Measurements from ENCODE around the gene EPN1.
A peak's percentile ranks its signal among the peaks of the same experiment; 100 is the strongest.

The EPN1 gene

GRCh38 chr19:55642153-55643002 is 32.6 kb upstream of the EPN1 start:
- TF ChIP-seq CTCF (IDR thresholded peaks at IDR 0.05; ENCODE audit: low read depth, low read length): no peak
- peak; percentile 29 to 36 for DNase-seq (ENCODE audit: low read depth in 2 of 2)
- H3K4me3 ChIP-seq (replicated peaks in 1 of 2; ENCODE audit: low read depth in 2 of 2, low read length in 2 of 2): peak overlapping the region; percentile 81 to 88

GRCh38 chr19:55643003-55643886 is 31.8 kb upstream of the EPN1 start, which contains the start of gene ZNF581:
Gene ZNF581, plus strand, starts transcription at chr19:55643649. Its CDS starts 923 bp downstream, at chr19:55644572.
- peak; percentile 82 for DNase-seq (ENCODE audit: low read depth in 2 of 2)
- H3K4me3 ChIP-seq (replicated peaks in 1 of 2; ENCODE audit: low read depth in 2 of 2, low read length in 2 of 2): peak within 1 kb of the TSS; percentile 81 to 88
- TF ChIP-seq CTCF (IDR thresholded peaks at IDR 0.05; ENCODE audit: low read depth, low read length): no peak

- no peak for TF ChIP-seq CTCF (IDR thresholded peaks at IDR 0.05; ENCODE audit: low read depth, low read length)
- H3K4me3 ChIP-seq (replicated peaks in 1 of 2; ENCODE audit: low read depth in 2 of 2, low read length in 2 of 2): peak overlapping the region; percentile 81 to 88
- DNase-seq (ENCODE audit: low read depth in 2 of 2): no peak
Observed at GRCh38 chr19:55643887-55644176, 31.2 kb upstream of the EPN1 start.

GRCh38 chr19:55644191-55644833 is 30.7 kb upstream of the EPN1 start:
- DNase-seq (ENCODE audit: low read depth in 2 of 2): no peak
- TF ChIP-seq CTCF (IDR thresholded peaks at IDR 0.05; ENCODE audit: low read depth, low read length): no peak
- peak overlapping the region; percentile 81 to 88 for H3K4me3 ChIP-seq (replicated peaks in 1 of 2; ENCODE audit: low read depth in 2 of 2, low read length in 2 of 2)

- no peak for TF ChIP-seq CTCF (IDR thresholded peaks at IDR 0.05; ENCODE audit: low read depth, low read length)
- no peak for DNase-seq (ENCODE audit: low read depth in 2 of 2)
- peak overlapping the region in 1 of 2 donors; percentile 81 for H3K4me3 ChIP-seq (replicated peaks in 1 of 2; ENCODE audit: low read depth in 2 of 2, low read length in 2 of 2)
Observed at GRCh38 chr19:55644842-55645511, 30.0 kb upstream of the EPN1 start.

GRCh38 chr19:55645512-55645881 is 29.5 kb upstream of the EPN1 start:
- no peak for TF ChIP-seq CTCF (IDR thresholded peaks at IDR 0.05; ENCODE audit: low read depth, low read length)
- DNase-seq (ENCODE audit: low read depth in 2 of 2): no peak
- no peak overlapping the region for H3K4me3 ChIP-seq (replicated peaks in 1 of 2; ENCODE audit: low read depth in 2 of 2, low read length in 2 of 2)
